ENCODE data around the gene CBFA2T2.

The CBFA2T2 gene

DNA sequence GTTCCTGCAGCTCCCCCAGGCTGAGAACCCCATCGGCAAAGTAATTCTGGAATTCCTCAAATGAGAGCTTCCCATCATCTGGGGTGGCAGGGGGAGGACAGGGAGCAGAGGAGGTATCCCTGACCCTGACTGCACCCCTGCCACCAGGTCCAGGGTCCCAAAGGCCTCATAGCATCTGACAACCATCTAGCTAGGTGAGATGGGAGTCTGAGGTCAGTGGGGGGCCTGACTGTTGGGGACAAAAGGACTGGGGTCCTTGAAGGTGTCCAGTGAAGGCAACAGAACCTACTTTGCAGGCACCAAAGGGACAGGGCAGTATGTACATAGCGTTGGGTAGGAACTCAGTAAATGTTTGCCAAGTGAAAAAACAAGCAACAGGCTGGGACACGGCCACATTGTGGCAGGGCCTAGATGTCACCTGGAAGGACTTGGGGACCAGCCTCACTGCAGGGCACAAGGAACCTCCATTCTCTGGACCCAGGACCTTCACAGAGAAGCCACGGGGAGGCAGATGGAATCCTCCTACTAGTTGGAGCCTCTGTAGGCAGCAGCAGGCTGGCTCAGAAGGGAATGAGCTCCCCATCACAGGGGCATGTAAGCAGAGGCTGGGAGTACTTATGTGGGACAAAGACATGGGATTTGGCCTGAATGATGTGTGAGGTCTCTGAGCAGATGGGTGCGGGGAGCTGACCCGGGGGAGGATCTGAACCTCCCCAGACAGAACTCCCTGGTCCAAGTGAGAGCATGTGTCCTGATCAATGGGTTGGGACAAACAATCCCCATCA, 181.0 kb downstream of the CBFA2T2 start:
- H3K27me3 Mint-ChIP-seq (ENCODE audit: low read depth), result peaks cover 3% of the 10 kb centered on the region

DNA sequence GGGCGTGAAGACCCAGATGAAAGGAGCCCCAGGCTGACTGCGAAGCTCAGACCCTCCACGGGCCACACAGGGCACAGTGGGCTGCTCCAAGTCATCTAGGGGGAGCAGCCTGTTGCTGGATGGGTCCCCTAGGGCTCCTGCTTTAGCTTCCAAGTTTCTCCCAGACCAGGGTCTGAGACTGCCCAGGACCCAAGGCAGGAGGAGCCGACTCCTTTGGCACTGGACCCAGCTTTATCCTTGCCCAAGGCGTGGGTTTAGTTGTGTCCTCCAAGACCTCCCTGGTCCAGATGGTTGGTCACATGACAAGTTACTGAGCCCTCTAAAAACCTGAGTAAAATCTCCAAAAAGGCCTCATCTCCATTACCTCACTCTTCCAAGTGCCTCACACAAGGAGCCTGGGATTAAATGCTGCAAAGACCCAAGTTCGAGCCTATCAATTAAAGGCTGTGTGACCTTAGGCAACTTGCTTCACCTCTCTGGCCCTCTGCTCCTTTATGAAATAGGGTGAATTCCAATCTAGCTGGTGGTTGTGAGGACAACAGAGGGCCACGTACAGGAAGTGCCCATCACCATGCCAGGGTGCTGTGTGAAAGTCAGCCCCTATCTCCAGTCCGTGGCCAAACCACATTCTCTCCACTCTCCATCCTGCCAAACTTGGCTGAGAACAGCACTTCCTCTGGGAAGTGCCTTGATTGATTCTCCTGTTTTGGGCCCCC, 181.8 kb downstream of the CBFA2T2 start:
- TF ChIP-seq, protein P1, sequence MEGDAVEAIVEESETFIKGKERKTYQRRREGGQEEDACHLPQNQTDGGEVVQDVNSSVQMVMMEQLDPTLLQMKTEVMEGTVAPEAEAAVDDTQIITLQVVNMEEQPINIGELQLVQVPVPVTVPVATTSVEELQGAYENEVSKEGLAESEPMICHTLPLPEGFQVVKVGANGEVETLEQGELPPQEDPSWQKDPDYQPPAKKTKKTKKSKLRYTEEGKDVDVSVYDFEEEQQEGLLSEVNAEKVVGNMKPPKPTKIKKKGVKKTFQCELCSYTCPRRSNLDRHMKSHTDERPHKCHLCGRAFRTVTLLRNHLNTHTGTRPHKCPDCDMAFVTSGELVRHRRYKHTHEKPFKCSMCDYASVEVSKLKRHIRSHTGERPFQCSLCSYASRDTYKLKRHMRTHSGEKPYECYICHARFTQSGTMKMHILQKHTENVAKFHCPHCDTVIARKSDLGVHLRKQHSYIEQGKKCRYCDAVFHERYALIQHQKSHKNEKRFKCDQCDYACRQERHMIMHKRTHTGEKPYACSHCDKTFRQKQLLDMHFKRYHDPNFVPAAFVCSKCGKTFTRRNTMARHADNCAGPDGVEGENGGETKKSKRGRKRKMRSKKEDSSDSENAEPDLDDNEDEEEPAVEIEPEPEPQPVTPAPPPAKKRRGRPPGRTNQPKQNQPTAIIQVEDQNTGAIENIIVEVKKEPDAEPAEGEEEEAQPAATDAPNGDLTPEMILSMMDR (IDR thresholded peaks at IDR 0.05; ENCODE audit: unreplicated experiment in 3 of 3), result no peak
- Mint-ChIP-seq H3K4me3 (peak overlapping the region; percentile 63 to 93 (median 86)), H3K27ac (peak overlapping the region in 2 of 3 experiments; percentile 37 to 73), H3K27me3 (ENCODE audit: low read depth) (peaks cover under 1% of the 10 kb centered on the region), H3K9me3 (no peaks in the 10 kb centered on the region), H3K4me1 (peaks cover 49% of the 10 kb centered on the region), H3K36me3 (ENCODE audit: low read depth) (peaks cover under 1% of the 10 kb centered on the region)

More for the DNA sequence above, 181.0 kb downstream of the CBFA2T2 start:
- TF ChIP-seq, protein P1 (IDR thresholded peaks at IDR 0.05; ENCODE audit: unreplicated experiment in 3 of 3), result no peak
- Mint-ChIP-seq H3K27ac (peak overlapping the region in 2 of 3 experiments; percentile 37 to 73), H3K9me3 (no peaks in the 10 kb centered on the region), H3K4me3 (peak overlapping the region; percentile 51 to 74 (median 63)), H3K4me1 (peaks cover 48% of the 10 kb centered on the region), H3K36me3 (ENCODE audit: low read depth) (peaks cover 3% of the 10 kb centered on the region)

DNA sequence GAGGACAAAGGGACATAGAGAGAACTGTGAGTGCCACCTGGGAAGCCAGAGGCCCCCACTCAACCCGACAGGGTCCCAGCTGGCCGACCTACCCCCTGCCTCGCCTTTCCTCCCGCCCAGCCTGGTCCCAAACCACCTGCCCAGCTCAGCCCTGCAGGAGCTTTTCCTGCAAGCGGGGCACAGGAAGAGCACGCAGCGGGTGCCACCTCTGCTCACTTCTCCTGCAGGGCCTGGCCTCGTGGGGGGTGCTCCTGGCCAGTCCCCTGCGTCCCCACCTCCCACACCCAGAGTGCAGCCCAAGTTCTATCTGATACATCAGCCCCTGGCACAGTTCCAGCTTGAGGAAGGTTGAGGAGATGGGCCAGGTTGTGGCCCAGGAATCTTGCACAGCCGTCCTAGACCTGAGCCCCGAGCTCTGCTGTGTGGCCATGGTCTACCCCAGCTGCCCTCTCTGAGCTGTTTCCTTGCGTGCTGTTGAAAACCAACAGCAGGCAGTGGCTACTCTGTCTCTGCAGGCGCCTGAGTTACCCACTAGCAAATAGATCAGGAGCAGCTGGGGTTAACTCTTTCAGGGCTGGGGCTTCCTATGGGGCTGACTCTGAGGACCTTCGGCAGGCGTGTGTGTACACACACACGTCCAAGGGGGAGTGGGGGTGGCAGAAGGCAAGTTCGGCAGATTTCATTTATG, 182.7 kb downstream of the CBFA2T2 start:
- Mint-ChIP-seq H3K4me3 (peak overlapping the region; percentile 86 to 93 (median 89)), H3K9me3 (no peaks in the 10 kb centered on the region), H3K27me3 (ENCODE audit: low read depth) (no peaks in the 10 kb centered on the region), H3K36me3 (ENCODE audit: low read depth) (peaks cover 3% of the 10 kb centered on the region), H3K4me1 (peaks cover 51% of the 10 kb centered on the region), H3K27ac (peak overlapping the region; percentile 14 to 59 (median 49))
- TF ChIP-seq, protein P1 (IDR thresholded peaks at IDR 0.05; ENCODE audit: unreplicated experiment in 3 of 3), result no peak

DNA sequence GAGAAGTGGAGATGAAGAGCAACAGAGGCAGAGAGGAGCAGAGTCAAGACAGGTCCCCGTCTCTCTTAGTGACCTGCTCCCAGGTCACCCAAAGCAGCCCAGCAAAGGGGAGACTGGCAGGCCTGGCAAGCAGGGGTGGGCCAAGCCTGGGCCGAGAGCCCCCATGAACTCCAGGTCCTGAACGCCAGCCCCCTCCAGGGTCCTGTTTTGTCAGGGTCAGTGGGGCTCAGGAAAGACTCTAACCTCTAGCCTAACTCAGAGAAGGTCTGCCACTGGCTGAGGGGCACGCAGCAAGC, 183.2 kb downstream of the CBFA2T2 start:
- Mint-ChIP-seq H3K9me3 (no peaks in the 10 kb centered on the region), H3K4me3 (peak overlapping the region; percentile 86 to 93 (median 89)), H3K27ac (peak overlapping the region; percentile 14 to 59 (median 48)), H3K4me1 (peaks cover 56% of the 10 kb centered on the region), H3K36me3 (ENCODE audit: low read depth) (peaks cover 5% of the 10 kb centered on the region), H3K27me3 (ENCODE audit: low read depth) (no peaks in the 10 kb centered on the region)
- TF ChIP-seq, protein P1 (IDR thresholded peaks at IDR 0.05; ENCODE audit: unreplicated experiment in 3 of 3), result no peak

DNA sequence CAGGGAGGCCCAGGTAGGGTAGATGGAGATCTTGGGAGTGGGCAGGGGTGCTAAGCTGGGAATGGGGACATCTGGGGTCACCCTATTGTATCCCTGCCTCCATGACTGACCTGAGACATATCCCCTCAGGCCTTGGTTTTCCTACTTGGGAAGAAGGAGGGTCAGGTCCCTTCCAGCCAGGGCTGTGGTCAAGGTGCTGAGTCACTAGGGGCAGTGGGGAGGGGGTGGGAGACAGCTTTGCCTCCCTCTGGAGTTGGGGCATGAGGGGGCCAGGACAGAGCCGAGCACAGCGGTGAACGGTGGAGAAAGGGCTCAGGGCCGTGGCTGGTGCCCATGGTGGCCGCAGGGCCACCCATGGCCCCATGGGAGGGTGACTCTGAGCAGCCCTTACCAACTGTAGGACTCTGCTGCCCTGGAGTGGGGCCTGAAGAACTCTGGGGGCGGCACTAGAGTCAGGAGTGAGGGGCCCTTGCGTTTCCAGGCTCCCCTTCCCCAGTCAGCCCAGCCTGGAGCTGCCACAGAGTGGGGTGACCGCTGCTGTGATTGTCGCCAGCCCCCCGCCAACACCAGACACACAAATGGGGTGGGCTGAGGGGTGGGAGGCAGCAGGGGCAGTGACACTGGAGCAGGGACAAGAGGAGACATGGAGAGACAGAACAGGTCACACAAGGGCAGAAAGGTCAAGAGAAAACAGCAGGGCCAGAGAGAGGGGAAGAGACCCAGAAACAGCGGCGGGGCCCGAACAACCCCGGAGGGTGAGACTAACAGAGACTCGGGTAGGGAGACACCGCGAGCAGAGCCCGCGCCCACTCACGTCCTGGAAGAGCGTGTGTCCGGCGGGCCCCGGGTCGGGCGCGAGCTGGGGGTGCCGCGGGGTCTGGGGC, 183.8 kb downstream of the CBFA2T2 start:
- H3K4me3 Mint-ChIP-seq, result peak overlapping the region; percentile 86 to 93 (median 89)

More for the DNA sequence above, 183.8 kb downstream of the CBFA2T2 start:
- TF ChIP-seq, protein P1 (IDR thresholded peaks at IDR 0.05; ENCODE audit: unreplicated experiment in 3 of 3), result no peak
- H3K27ac Mint-ChIP-seq, result peak overlapping the region; percentile 39 to 59 (median 48)
- peaks cover 5% of the 10 kb centered on the region for H3K36me3 Mint-ChIP-seq (ENCODE audit: low read depth)
- no peaks in the 10 kb centered on the region for H3K9me3 Mint-ChIP-seq
- peaks cover 62% of the 10 kb centered on the region for H3K4me1 Mint-ChIP-seq
- no peaks in the 10 kb centered on the region for H3K27me3 Mint-ChIP-seq (ENCODE audit: low read depth)
